ENCODE data around the gene FHOD3. TPM values are rescaled to one million over a fixed set of nuclear protein-coding genes. Genes with fewer than 3 reads are reported as not detected.

FHOD3 gene
- total and polyA plus RNA-seq, 2 donors (not counting 1 experiment from before 2014, with no cell fraction given), result not detected

DNA sequence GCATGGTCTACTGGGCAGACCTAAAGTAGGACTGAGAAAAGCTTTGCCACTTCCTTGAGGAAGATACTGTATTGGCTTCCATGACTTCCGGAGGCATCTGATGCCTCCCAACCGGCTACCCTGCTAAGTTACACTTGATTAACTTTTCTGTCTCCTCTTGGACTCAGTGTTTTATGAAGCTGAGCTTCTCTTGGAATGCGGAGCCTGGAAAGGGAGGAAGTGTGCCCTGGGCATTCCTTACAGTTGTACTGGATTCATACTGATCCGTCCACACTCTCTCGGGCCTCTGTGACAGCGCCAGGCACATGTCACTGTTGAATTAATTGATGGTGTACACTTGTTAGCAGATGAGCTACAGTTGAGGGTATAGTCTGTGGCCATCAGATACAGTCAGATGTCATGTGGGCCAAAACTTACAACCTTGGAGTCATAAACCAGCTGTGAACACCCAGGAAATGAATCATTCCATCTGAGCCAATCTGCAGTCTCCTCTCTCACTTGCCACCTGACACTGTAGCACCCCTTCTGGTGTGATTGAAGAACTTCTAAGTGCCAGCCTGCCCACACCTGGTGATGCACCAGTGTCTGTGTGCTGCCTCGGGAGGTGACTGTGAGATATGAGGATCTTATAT lies 122.5 kb downstream of the FHOD3 start:
- Histone ChIP-seq H3K27ac (ENCODE audit: low read length in 2 of 2) (no peak overlapping the region), H3K4me2 (replicated peaks; ENCODE audit: low read depth, low read length, poor library complexity, severe bottlenecking) (no peak overlapping the region), H3K9me3 (ENCODE audit: control extremely low read depth in 1 of 3, control insufficient read depth in 2 of 3, insufficient read depth in 1 of 3, low read length in 2 of 3) (no peaks in the 10 kb centered on the region), H3K4me3 (ENCODE audit: control extremely low read depth in 1 of 5, extremely low read depth in 1 of 5, insufficient read depth in 1 of 5, low read depth in 2 of 5, low read length in 4 of 5) (no peak overlapping the region), H3K4me1 (ENCODE audit: control insufficient read depth in 2 of 2, insufficient read depth in 2 of 2, low read length in 2 of 2) (no peaks in the 10 kb centered on the region), H4K20me1 (ENCODE audit: control insufficient read depth, insufficient read depth, low read length, poor library complexity, severe bottlenecking) (no peaks in the 10 kb centered on the region), H3K36me3 (replicated peaks in 1 of 2; ENCODE audit: control extremely low read depth in 1 of 2, control insufficient read depth in 1 of 2, extremely low read depth in 1 of 2, insufficient read depth in 2 of 2, low read length in 1 of 2) (no peaks in the 10 kb centered on the region), H3K9ac (ENCODE audit: low read length) (no peak overlapping the region), H3K79me2 (ENCODE audit: control insufficient read depth, insufficient read depth, low read length) (no peaks in the 10 kb centered on the region), H2AFZ (ENCODE audit: insufficient read depth, low read depth, low read length, poor library complexity, severe bottlenecking) (no peak overlapping the region), H3K27me3 (replicated peaks in 1 of 4; ENCODE audit: control extremely low read depth in 1 of 4, control insufficient read depth in 3 of 4, insufficient read depth in 4 of 4, low read length in 3 of 4) (peaks cover 0 to 3% (median 0%) of the 10 kb centered on the region in 4 experiments)
- Mint-ChIP-seq H3K4me3 (no peak overlapping the region), H3K9me3 (ENCODE audit: insufficient read depth) (no peaks in the 10 kb centered on the region), H3K27me3 (peaks cover 18% of the 10 kb centered on the region), H3K4me1 (no peaks in the 10 kb centered on the region), H3K27ac (no peak overlapping the region)
- CTCF ChIA-PET, result interaction anchor here (1.2 kb wide), 1 partner anchor 12 kb away, joined by 3 read pairs; no protein-coding TSS in a partner anchor
- no peak for DNase-seq
- intact Hi-C loops (cut with micrococcal nuclease), result no loop called here
- POLR2A ChIA-PET, result no interaction called here
- ATAC-seq (ENCODE audit: low read depth), result no peak
- no peak for TF ChIP-seq EZH2 (IDR thresholded peaks at IDR 0.05; ENCODE audit: borderline replicate concordance, insufficient read depth, low read depth, low read length, poor library complexity, severe bottlenecking)
- TF ChIP-seq, protein P1, sequence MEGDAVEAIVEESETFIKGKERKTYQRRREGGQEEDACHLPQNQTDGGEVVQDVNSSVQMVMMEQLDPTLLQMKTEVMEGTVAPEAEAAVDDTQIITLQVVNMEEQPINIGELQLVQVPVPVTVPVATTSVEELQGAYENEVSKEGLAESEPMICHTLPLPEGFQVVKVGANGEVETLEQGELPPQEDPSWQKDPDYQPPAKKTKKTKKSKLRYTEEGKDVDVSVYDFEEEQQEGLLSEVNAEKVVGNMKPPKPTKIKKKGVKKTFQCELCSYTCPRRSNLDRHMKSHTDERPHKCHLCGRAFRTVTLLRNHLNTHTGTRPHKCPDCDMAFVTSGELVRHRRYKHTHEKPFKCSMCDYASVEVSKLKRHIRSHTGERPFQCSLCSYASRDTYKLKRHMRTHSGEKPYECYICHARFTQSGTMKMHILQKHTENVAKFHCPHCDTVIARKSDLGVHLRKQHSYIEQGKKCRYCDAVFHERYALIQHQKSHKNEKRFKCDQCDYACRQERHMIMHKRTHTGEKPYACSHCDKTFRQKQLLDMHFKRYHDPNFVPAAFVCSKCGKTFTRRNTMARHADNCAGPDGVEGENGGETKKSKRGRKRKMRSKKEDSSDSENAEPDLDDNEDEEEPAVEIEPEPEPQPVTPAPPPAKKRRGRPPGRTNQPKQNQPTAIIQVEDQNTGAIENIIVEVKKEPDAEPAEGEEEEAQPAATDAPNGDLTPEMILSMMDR (IDR thresholded peaks at IDR 0.05), result no peak
- 94% methylated on average over 5 of the region's 7 CpGs for WGBS (ENCODE audit: insufficient coverage)

DNA sequence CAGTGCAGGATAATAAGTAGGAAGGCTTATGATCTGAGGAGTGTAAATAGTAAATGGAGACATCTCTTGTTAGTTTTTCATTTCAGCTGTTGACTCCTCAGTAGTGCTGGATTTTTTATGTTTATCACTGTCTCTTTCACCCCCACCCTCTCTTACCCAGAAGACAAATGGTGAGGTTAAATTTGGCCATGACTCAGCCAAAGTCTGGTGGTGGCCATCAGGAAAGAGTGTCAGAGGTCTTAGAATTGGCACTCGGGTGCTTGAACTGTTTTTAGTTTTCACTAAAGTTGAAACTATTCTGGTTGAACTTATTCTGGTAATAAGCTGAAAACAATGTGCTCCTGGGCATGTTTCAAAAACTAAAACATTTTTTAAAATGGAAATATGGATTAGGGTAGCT lies 123.3 kb downstream of the FHOD3 start:
- Histone ChIP-seq H3K27me3 (replicated peaks in 1 of 4; ENCODE audit: control extremely low read depth in 1 of 4, control insufficient read depth in 3 of 4, insufficient read depth in 4 of 4, low read length in 3 of 4) (peaks cover 0 to 3% (median 0%) of the 10 kb centered on the region in 4 experiments), H3K36me3 (replicated peaks in 1 of 2; ENCODE audit: control extremely low read depth in 1 of 2, control insufficient read depth in 1 of 2, extremely low read depth in 1 of 2, insufficient read depth in 2 of 2, low read length in 1 of 2) (no peaks in the 10 kb centered on the region), H4K20me1 (ENCODE audit: control insufficient read depth, insufficient read depth, low read length, poor library complexity, severe bottlenecking) (no peaks in the 10 kb centered on the region), H2AFZ (ENCODE audit: insufficient read depth, low read depth, low read length, poor library complexity, severe bottlenecking) (no peak overlapping the region), H3K79me2 (ENCODE audit: control insufficient read depth, insufficient read depth, low read length) (no peaks in the 10 kb centered on the region), H3K9ac (ENCODE audit: low read length) (no peak overlapping the region), H3K4me3 (ENCODE audit: control extremely low read depth in 1 of 5, extremely low read depth in 1 of 5, insufficient read depth in 1 of 5, low read depth in 2 of 5, low read length in 4 of 5) (no peak overlapping the region), H3K9me3 (ENCODE audit: control extremely low read depth in 1 of 3, control insufficient read depth in 2 of 3, insufficient read depth in 1 of 3, low read length in 2 of 3) (no peaks in the 10 kb centered on the region), H3K27ac (ENCODE audit: low read length in 2 of 2) (no peak overlapping the region), H3K4me2 (replicated peaks; ENCODE audit: low read depth, low read length, poor library complexity, severe bottlenecking) (no peak overlapping the region), H3K4me1 (ENCODE audit: control insufficient read depth in 2 of 2, insufficient read depth in 2 of 2, low read length in 2 of 2) (no peaks in the 10 kb centered on the region)
- CTCF ChIA-PET, result no interaction called here
- intact Hi-C loops (cut with micrococcal nuclease), result no loop called here
- POLR2A ChIA-PET, result no interaction called here
- Mint-ChIP-seq H3K4me3 (no peak overlapping the region), H3K27me3 (peaks cover 18% of the 10 kb centered on the region), H3K4me1 (no peaks in the 10 kb centered on the region), H3K9me3 (ENCODE audit: insufficient read depth) (no peaks in the 10 kb centered on the region), H3K27ac (no peak overlapping the region)
- WGBS (ENCODE audit: insufficient coverage), result no CpG with 5 or more reads among the region's 1 CpG
- TF ChIP-seq EZH2 (IDR thresholded peaks at IDR 0.05; ENCODE audit: borderline replicate concordance, insufficient read depth, low read depth, low read length, poor library complexity, severe bottlenecking), result no peak
- TF ChIP-seq, protein P1 (IDR thresholded peaks at IDR 0.05), result no peak
- DNase-seq (no peak), ATAC-seq (ENCODE audit: low read depth) (no peak)

Data from B cell (primary cell).